ENCODE data around the gene SLC34A3.

The SLC34A3 gene

GRCh38 chr9:137247135-137247915, 16.6 kb downstream of the SLC34A3 start:
- no peak overlapping the region for H3K23ac ChIP-seq (ENCODE audit: low read length)
- no peak overlapping the region for H2AFZ ChIP-seq (ENCODE audit: insufficient read depth, low read length, poor library complexity)
- no peak overlapping the region for H3K27ac ChIP-seq (ENCODE audit: low read depth, low read length)
- no peak overlapping the region for H3K4me2 ChIP-seq (ENCODE audit: low read length)
- no CpG with 5 or more reads among the region's 20 CpGs for WGBS (ENCODE audit: extremely low coverage, insufficient coverage, insufficient read length)
- no peaks in the 10 kb centered on the region for H3K27me3 ChIP-seq (ENCODE audit: insufficient read depth, low read length)
- peaks cover 8 to 15% of the 10 kb centered on the region in 2 experiments for H3K4me1 ChIP-seq (ENCODE audit: control insufficient read depth in 1 of 2, insufficient read depth in 2 of 2, low read length in 2 of 2)
- H3K79me2 ChIP-seq (ENCODE audit: control insufficient read depth, insufficient read depth, low read length, poor library complexity), result no peaks in the 10 kb centered on the region
- no peak overlapping the region for H3K9ac ChIP-seq (ENCODE audit: low read length)
- no peak overlapping the region for H2BK12ac ChIP-seq (ENCODE audit: low read length)
- H3K14ac ChIP-seq (ENCODE audit: low read length), result no peak overlapping the region
- H2BK120ac ChIP-seq (ENCODE audit: insufficient read depth, low read length, poor library complexity), result no peak overlapping the region
- DNase-seq, result no peak
- no peak overlapping the region for H3K4me3 ChIP-seq (ENCODE audit: low read depth, low read length)
- no peak overlapping the region for H3K18ac ChIP-seq (ENCODE audit: low read length)
- H3K36me3 ChIP-seq (ENCODE audit: control insufficient read depth in 1 of 2, insufficient read depth in 2 of 2, low read length in 2 of 2), result peaks cover 17 to 18% of the 10 kb centered on the region in 2 experiments
- H4K91ac ChIP-seq (ENCODE audit: low read depth, low read length), result no peak overlapping the region
- no peak overlapping the region for H4K12ac ChIP-seq (ENCODE audit: low read depth, low read length)
- H2AK5ac ChIP-seq (ENCODE audit: low read length), result no peak overlapping the region
- H3K79me1 ChIP-seq (ENCODE audit: low read length), result no peaks in the 10 kb centered on the region
- H3K9me3 ChIP-seq (ENCODE audit: insufficient read depth, low read depth, low read length), result peaks cover 4% of the 10 kb centered on the region
- H2BK5ac ChIP-seq (ENCODE audit: low read depth, low read length, poor library complexity), result no peak overlapping the region
- H3K4ac ChIP-seq (ENCODE audit: low read depth, low read length), result no peak overlapping the region
- no peak overlapping the region for H4K8ac ChIP-seq (ENCODE audit: low read depth, low read length)

- no peak overlapping the region for H2BK5ac ChIP-seq (ENCODE audit: low read depth, low read length, poor library complexity)
- peaks cover 12% of the 10 kb centered on the region in 2 experiments for H3K36me3 ChIP-seq (ENCODE audit: control insufficient read depth in 1 of 2, insufficient read depth in 2 of 2, low read length in 2 of 2)
- peaks cover 3 to 10% of the 10 kb centered on the region in 2 experiments for H3K4me1 ChIP-seq (ENCODE audit: control insufficient read depth in 1 of 2, insufficient read depth in 2 of 2, low read length in 2 of 2)
- H3K4me2 ChIP-seq (ENCODE audit: low read length), result no peak overlapping the region
- no peak overlapping the region for H3K4me3 ChIP-seq (ENCODE audit: low read depth, low read length)
- no peak overlapping the region for H2BK120ac ChIP-seq (ENCODE audit: insufficient read depth, low read length, poor library complexity)
- H3K14ac ChIP-seq (ENCODE audit: low read length), result no peak overlapping the region
- no peak overlapping the region for H4K8ac ChIP-seq (ENCODE audit: low read depth, low read length)
- no peak overlapping the region for H4K91ac ChIP-seq (ENCODE audit: low read depth, low read length)
- no CpG with 5 or more reads among the region's 6 CpGs for WGBS (ENCODE audit: extremely low coverage, insufficient coverage, insufficient read length)
- no peak for DNase-seq
- no peaks in the 10 kb centered on the region for H3K79me1 ChIP-seq (ENCODE audit: low read length)
- no peak overlapping the region for H3K18ac ChIP-seq (ENCODE audit: low read length)
- no peak overlapping the region for H3K9ac ChIP-seq (ENCODE audit: low read length)
- no peak overlapping the region for H3K4ac ChIP-seq (ENCODE audit: low read depth, low read length)
- H2BK12ac ChIP-seq (ENCODE audit: low read length), result no peak overlapping the region
- H3K27me3 ChIP-seq (ENCODE audit: insufficient read depth, low read length), result no peaks in the 10 kb centered on the region
- no peak overlapping the region for H4K12ac ChIP-seq (ENCODE audit: low read depth, low read length)
- H3K9me3 ChIP-seq (ENCODE audit: insufficient read depth, low read depth, low read length), result peaks cover 4% of the 10 kb centered on the region
- H2AFZ ChIP-seq (ENCODE audit: insufficient read depth, low read length, poor library complexity), result no peak overlapping the region
- H3K23ac ChIP-seq (ENCODE audit: low read length), result no peak overlapping the region
- H3K27ac ChIP-seq (ENCODE audit: low read depth, low read length), result no peak overlapping the region
- H2AK5ac ChIP-seq (ENCODE audit: low read length), result no peak overlapping the region
- no peaks in the 10 kb centered on the region for H3K79me2 ChIP-seq (ENCODE audit: control insufficient read depth, insufficient read depth, low read length, poor library complexity)
These were observed 17.1 kb downstream of the SLC34A3 start for GRCh38 chr9:137247916-137248175.

- Histone ChIP-seq H2AFZ (ENCODE audit: insufficient read depth, low read length, poor library complexity) (no peak overlapping the region), H3K4me1 (ENCODE audit: control insufficient read depth in 1 of 2, insufficient read depth in 2 of 2, low read length in 2 of 2) (peaks cover 6 to 8% of the 10 kb centered on the region in 2 experiments), H2BK12ac (ENCODE audit: low read length) (no peak overlapping the region), H2BK5ac (ENCODE audit: low read depth, low read length, poor library complexity) (no peak overlapping the region), H3K9me3 (ENCODE audit: insufficient read depth, low read depth, low read length) (peaks cover 2% of the 10 kb centered on the region), H2AK5ac (ENCODE audit: low read length) (no peak overlapping the region), H3K79me2 (ENCODE audit: control insufficient read depth, insufficient read depth, low read length, poor library complexity) (peaks cover 8% of the 10 kb centered on the region), H3K4me3 (ENCODE audit: low read depth, low read length) (no peak overlapping the region), H4K8ac (ENCODE audit: low read depth, low read length) (no peak overlapping the region), H3K23ac (ENCODE audit: low read length) (no peak overlapping the region), H3K9ac (ENCODE audit: low read length) (no peak overlapping the region), H4K12ac (ENCODE audit: low read depth, low read length) (no peak overlapping the region), H3K36me3 (ENCODE audit: control insufficient read depth in 1 of 2, insufficient read depth in 2 of 2, low read length in 2 of 2) (no peaks in the 10 kb centered on the region), H3K4me2 (ENCODE audit: low read length) (no peak overlapping the region), H3K18ac (ENCODE audit: low read length) (no peak overlapping the region), H3K27me3 (ENCODE audit: insufficient read depth, low read length) (no peaks in the 10 kb centered on the region), H3K79me1 (ENCODE audit: low read length) (peaks cover 10% of the 10 kb centered on the region), H3K14ac (ENCODE audit: low read length) (no peak overlapping the region), H4K91ac (ENCODE audit: low read depth, low read length) (no peak overlapping the region), H3K4ac (ENCODE audit: low read depth, low read length) (no peak overlapping the region), H3K27ac (ENCODE audit: low read depth, low read length) (no peak overlapping the region), H2BK120ac (ENCODE audit: insufficient read depth, low read length, poor library complexity) (no peak overlapping the region)
- WGBS (ENCODE audit: extremely low coverage, insufficient coverage, insufficient read length), result no CpG with 5 or more reads among the region's 18 CpGs
- DNase-seq, result no peak
These were observed 19.9 kb downstream of the SLC34A3 start for GRCh38 chr9:137250329-137251193.

GRCh38 chr9:137251194-137251461, 20.4 kb downstream of the SLC34A3 start, which contains the start of gene STPG3:
Gene STPG3 (plus strand): TSS chr9:137251286. CDS start chr9:137251287, 1 bp downstream.
- Histone ChIP-seq H3K23ac (ENCODE audit: low read length) (no peak within 1 kb of the TSS), H3K27ac (ENCODE audit: low read depth, low read length) (no peak within 1 kb of the TSS), H2BK12ac (ENCODE audit: low read length) (no peak within 1 kb of the TSS), H3K4ac (ENCODE audit: low read depth, low read length) (no peak within 1 kb of the TSS), H4K12ac (ENCODE audit: low read depth, low read length) (no peak within 1 kb of the TSS), H3K4me3 (ENCODE audit: low read depth, low read length) (no peak within 1 kb of the TSS), H3K36me3 (ENCODE audit: control insufficient read depth in 1 of 2, insufficient read depth in 2 of 2, low read length in 2 of 2) (peaks cover 0 to under 1% of the 10 kb centered on the region in 2 experiments), H2AK5ac (ENCODE audit: low read length) (no peak within 1 kb of the TSS), H3K18ac (ENCODE audit: low read length) (no peak within 1 kb of the TSS), H3K4me2 (ENCODE audit: low read length) (no peak within 1 kb of the TSS), H3K4me1 (ENCODE audit: control insufficient read depth in 1 of 2, insufficient read depth in 2 of 2, low read length in 2 of 2) (peaks cover 10 to 12% of the 10 kb centered on the region in 2 experiments), H2AFZ (ENCODE audit: insufficient read depth, low read length, poor library complexity) (no peak within 1 kb of the TSS), H4K91ac (ENCODE audit: low read depth, low read length) (no peak within 1 kb of the TSS), H2BK5ac (ENCODE audit: low read depth, low read length, poor library complexity) (no peak within 1 kb of the TSS), H3K9me3 (ENCODE audit: insufficient read depth, low read depth, low read length) (peaks cover 2% of the 10 kb centered on the region), H3K9ac (ENCODE audit: low read length) (no peak within 1 kb of the TSS), H3K14ac (ENCODE audit: low read length) (no peak within 1 kb of the TSS), H3K27me3 (ENCODE audit: insufficient read depth, low read length) (no peaks in the 10 kb centered on the region), H2BK120ac (ENCODE audit: insufficient read depth, low read length, poor library complexity) (no peak within 1 kb of the TSS), H3K79me2 (ENCODE audit: control insufficient read depth, insufficient read depth, low read length, poor library complexity) (peaks cover 12% of the 10 kb centered on the region), H4K8ac (ENCODE audit: low read depth, low read length) (no peak within 1 kb of the TSS), H3K79me1 (ENCODE audit: low read length) (peaks cover 12% of the 10 kb centered on the region)
- DNase-seq, result no peak
- WGBS (ENCODE audit: extremely low coverage, insufficient coverage, insufficient read length), result no CpG with 5 or more reads among the region's 4 CpGs

Data from trophoblast cell (in vitro differentiated cells and primary cell).